ENCODE measurements around the gene NAV1. TPM values are rescaled to one million over a fixed set of nuclear protein-coding genes. Genes with fewer than 3 reads are reported as not detected.

NAV1 gene
- total RNA-seq, 4 donors from 2014 or later: 17.4 to 36.9 (median 25.5) TPM

DNA sequence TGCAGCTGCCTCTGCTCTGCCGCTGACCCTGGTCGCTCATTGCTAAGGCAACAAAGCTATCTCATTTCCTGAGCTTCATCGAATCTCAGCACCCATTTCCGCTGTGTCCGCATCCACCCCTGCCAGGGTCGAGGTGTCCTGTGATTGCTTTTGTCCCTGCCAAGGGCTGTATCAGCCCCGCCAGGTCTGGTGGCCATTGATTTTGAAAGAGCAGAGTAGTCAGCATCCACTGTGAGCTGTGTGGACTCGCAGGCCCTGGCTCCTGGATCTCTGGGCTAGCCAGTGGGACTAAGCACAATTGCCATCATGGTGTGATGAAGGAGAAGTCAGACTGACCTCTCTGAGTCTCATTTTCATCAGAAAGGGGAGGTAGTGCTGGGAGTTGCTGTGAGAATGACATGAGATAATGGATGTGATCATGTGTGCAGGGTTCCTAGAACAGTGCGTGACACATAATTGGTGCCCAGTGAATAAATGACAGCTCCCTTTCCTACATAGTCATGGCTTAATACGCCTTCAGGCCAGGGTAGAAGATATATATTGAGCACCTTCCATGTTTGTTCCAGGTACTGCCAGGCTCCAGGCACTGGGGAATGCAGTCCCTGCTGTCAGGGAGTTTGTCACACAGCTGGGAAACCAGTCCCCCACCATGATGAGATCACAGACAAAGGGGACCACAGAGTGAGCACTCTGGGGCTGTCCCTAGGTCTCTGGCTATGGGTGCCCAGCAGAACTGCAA, 32.1 kb downstream of the NAV1 start:
- WGBS: 76% methylated on average over 9 of the region's 10 CpGs
- peak in 1 of 2 donors; percentile 74 for DNase-seq (ENCODE audit: low spot score in 2 of 2)
- no peak for TF ChIP-seq CTCF (IDR thresholded peaks at IDR 0.05)
- Histone ChIP-seq H3K27me3 (no peaks in the 10 kb centered on the region), H3K4me3 (no peak overlapping the region), H3K36me3 (no peaks in the 10 kb centered on the region), H3K4me1 (peaks cover 5% of the 10 kb centered on the region), H3K9me3 (no peaks in the 10 kb centered on the region), H3K27ac (no peak overlapping the region)

- Histone ChIP-seq H3K36me3 (no peaks in the 10 kb centered on the region), H3K27ac (no peak overlapping the region), H3K4me3 (no peak overlapping the region), H3K4me1 (peaks cover 5% of the 10 kb centered on the region), H3K9me3 (no peaks in the 10 kb centered on the region), H3K27me3 (no peaks in the 10 kb centered on the region)
- DNase-seq (ENCODE audit: low spot score in 2 of 2): peak in 1 of 2 donors; percentile 58
- TF ChIP-seq POLR2AphosphoS5 (IDR thresholded peaks at IDR 0.05) (no peak), EP300 (IDR thresholded peaks at IDR 0.05) (no peak), POLR2A (IDR thresholded peaks at IDR 0.05) (no peak), CTCF (IDR thresholded peaks at IDR 0.05) (no peak)
- WGBS: 49% methylated on average over 4 of the region's 4 CpGs
Measured at GRCh38 chr1:201573030-201573429, 34.1 kb downstream of the NAV1 start.

DNA sequence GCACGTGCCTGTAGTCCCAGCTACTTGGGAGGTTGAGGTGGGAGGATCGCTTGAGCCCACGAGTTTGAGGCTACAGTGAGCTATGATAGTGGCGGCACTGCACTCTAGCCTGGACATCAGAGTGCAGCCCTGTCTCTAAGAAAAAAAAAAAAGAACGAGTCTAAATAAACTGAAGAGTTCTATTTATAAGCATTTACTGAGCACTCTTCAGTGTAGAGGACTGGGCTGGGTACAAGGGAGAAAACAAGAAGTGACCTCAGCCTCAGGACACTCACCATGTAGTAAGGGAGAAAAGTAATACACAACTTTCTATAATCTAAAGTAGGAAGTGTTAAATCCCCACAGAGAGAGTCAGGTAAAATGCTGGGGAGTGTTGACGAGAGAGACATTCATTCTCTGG, 35.0 kb downstream of the NAV1 start:
- Histone ChIP-seq H3K36me3 (no peaks in the 10 kb centered on the region), H3K9me3 (no peaks in the 10 kb centered on the region), H3K27ac (no peak overlapping the region), H3K27me3 (no peaks in the 10 kb centered on the region), H3K4me3 (no peak overlapping the region), H3K4me1 (no peaks in the 10 kb centered on the region)
- DNase-seq (ENCODE audit: low spot score in 2 of 2): no peak
- 90% methylated on average over 6 of the region's 6 CpGs for WGBS
- no peak for TF ChIP-seq POLR2AphosphoS5 (IDR thresholded peaks at IDR 0.05)
- no peak for TF ChIP-seq POLR2A (IDR thresholded peaks at IDR 0.05)
- no peak for TF ChIP-seq CTCF (IDR thresholded peaks at IDR 0.05)
- no peak for TF ChIP-seq EP300 (IDR thresholded peaks at IDR 0.05)

- TF ChIP-seq EP300 (IDR thresholded peaks at IDR 0.05) (no peak), POLR2AphosphoS5 (IDR thresholded peaks at IDR 0.05) (no peak), CTCF (IDR thresholded peaks at IDR 0.05) (no peak), POLR2A (IDR thresholded peaks at IDR 0.05) (no peak)
- H3K4me1 ChIP-seq: no peaks in the 10 kb centered on the region
- H3K27ac ChIP-seq: no peak overlapping the region
- no peaks in the 10 kb centered on the region for H3K27me3 ChIP-seq
- no peak for DNase-seq (ENCODE audit: low spot score in 2 of 2)
- no peak overlapping the region for H3K4me3 ChIP-seq
- no peaks in the 10 kb centered on the region for H3K36me3 ChIP-seq
- 78% methylated on average over 3 of the region's 3 CpGs for WGBS
- H3K9me3 ChIP-seq: no peaks in the 10 kb centered on the region
Measured at GRCh38 chr1:201575912-201576311, 37.0 kb downstream of the NAV1 start.

DNA sequence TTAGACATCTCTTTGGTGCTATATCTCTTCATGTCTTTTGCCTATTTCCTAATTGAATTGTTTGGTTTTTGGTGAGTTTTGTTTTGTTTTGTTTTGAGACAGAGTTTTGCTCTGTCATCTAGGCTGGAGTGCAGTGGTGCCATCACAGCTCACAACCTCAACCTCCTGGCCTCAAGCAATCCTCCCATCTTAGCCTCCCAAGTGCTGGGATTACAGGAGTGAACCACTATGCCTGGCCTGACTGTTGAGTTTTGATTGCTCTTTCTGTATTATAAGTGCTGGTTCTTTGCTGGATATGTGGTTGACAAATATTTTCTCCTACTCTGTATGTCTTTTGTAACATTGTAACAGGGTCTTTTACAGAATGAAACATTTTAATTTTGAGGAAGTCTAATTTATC, 38.0 kb downstream of the NAV1 start:
- no peaks in the 10 kb centered on the region for H3K27me3 ChIP-seq
- H3K9me3 ChIP-seq: no peaks in the 10 kb centered on the region
- no peak for TF ChIP-seq POLR2AphosphoS5 (IDR thresholded peaks at IDR 0.05)
- no peak for TF ChIP-seq CTCF (IDR thresholded peaks at IDR 0.05)
- TF ChIP-seq POLR2A (IDR thresholded peaks at IDR 0.05): no peak
- no peak for TF ChIP-seq EP300 (IDR thresholded peaks at IDR 0.05)
- no peaks in the 10 kb centered on the region for H3K36me3 ChIP-seq
- H3K4me1 ChIP-seq: no peaks in the 10 kb centered on the region
- no peak overlapping the region for H3K27ac ChIP-seq
- H3K4me3 ChIP-seq: no peak overlapping the region
- no peak for DNase-seq (ENCODE audit: low spot score in 2 of 2)

All from suprapubic skin (tissue), 4 donors.